ENCODE results near the gene MACO1. TPM values are rescaled to one million over a fixed set of nuclear protein-coding genes. Genes with fewer than 3 reads are reported as not detected.

Gene MACO1
- total RNA-seq, 1 experiment from 2014 or later, result 16.3 TPM

GRCh38 chr1:25467616-25468015 lies 36.9 kb downstream of the MACO1 start:
- Histone ChIP-seq H3K27ac (ENCODE audit: insufficient read length, low read depth, low read length) (no peak overlapping the region), H3K4me2 (ENCODE audit: insufficient read depth, insufficient read length, low read length) (no peak overlapping the region)

More at GRCh38 chr1:25467616-25468015, 36.9 kb downstream of the MACO1 start:
- H3K9me3 Mint-ChIP-seq, result no peaks in the 10 kb centered on the region
- no peak overlapping the region for H3K23ac ChIP-seq (ENCODE audit: insufficient read length, low read depth, low read length)
- H3K9ac ChIP-seq (ENCODE audit: extremely low read depth, insufficient read length, low read length), result no peak overlapping the region
- no peak overlapping the region for H2BK20ac ChIP-seq (ENCODE audit: low read depth, low read length, poor library complexity, severe bottlenecking)
- no peaks in the 10 kb centered on the region for H3K9me3 ChIP-seq (ENCODE audit: control insufficient read depth, low read depth, low read length)
- H2BK5ac ChIP-seq (ENCODE audit: insufficient read length, low read length), result no peak overlapping the region
- no peak overlapping the region for H3T11ph ChIP-seq (ENCODE audit: low read length)
- no peak for DNase-seq
- no peaks in the 10 kb centered on the region for H3K79me2 ChIP-seq (ENCODE audit: insufficient read depth, low read length)
- H3K4me3 Mint-ChIP-seq, result no peak overlapping the region
- H4K91ac ChIP-seq (ENCODE audit: insufficient read length, low read depth, low read length), result no peak overlapping the region
- no peak overlapping the region for H3K14ac ChIP-seq (ENCODE audit: insufficient read depth, low read length)
- no peak overlapping the region for H3K27ac Mint-ChIP-seq
- H3K27me3 Mint-ChIP-seq (ENCODE audit: low read depth), result no peaks in the 10 kb centered on the region
- no peak overlapping the region for H2BK15ac ChIP-seq (ENCODE audit: low read depth, low read length)
- no peak overlapping the region for H4K8ac ChIP-seq (replicated peaks; ENCODE audit: insufficient read length, low read depth, low read length)
- WGBS (ENCODE audit: extremely low coverage, insufficient read length, low lambda C conversion rate), result no CpG with 5 or more reads among the region's 1 CpG
- H3K23me2 ChIP-seq (ENCODE audit: insufficient read length, low read depth, low read length, poor library complexity, severe bottlenecking), result no peaks in the 10 kb centered on the region
- H2BK12ac ChIP-seq (ENCODE audit: insufficient read length, low read depth, low read length), result no peak overlapping the region
- no peak for TF ChIP-seq CTCF (conservative IDR thresholded peaks at IDR 0.05)
- H3K56ac ChIP-seq (ENCODE audit: insufficient read length, low read depth, low read length), result no peak overlapping the region
- peaks cover 0 to 5% (median 0%) of the 10 kb centered on the region in 3 experiments; a peak in 2 of 7 replicates for H3K36me3 Mint-ChIP-seq (ENCODE audit: insufficient read depth in 1 of 3, low read depth in 3 of 3)
- H3K4ac ChIP-seq (ENCODE audit: low read depth, low read length), result no peak overlapping the region
- no peak overlapping the region for H2AK5ac ChIP-seq (ENCODE audit: insufficient read length, low read length)
- no peaks in the 10 kb centered on the region for H3K4me1 ChIP-seq (ENCODE audit: insufficient read depth, low read length)
- no peaks in the 10 kb centered on the region for H4K20me1 ChIP-seq (ENCODE audit: control insufficient read depth, insufficient read depth, insufficient read length)
- no peak overlapping the region for H2AFZ ChIP-seq (ENCODE audit: low read length)
- H2BK120ac ChIP-seq (ENCODE audit: low read depth, low read length, poor library complexity, severe bottlenecking), result no peak overlapping the region
- no peak overlapping the region for H3K18ac ChIP-seq (ENCODE audit: insufficient read length, low read depth, low read length)
- H4K5ac ChIP-seq (ENCODE audit: insufficient read length, low read depth, low read length), result no peak overlapping the region
- H3K27me3 ChIP-seq (ENCODE audit: insufficient read depth, low read length), result no peaks in the 10 kb centered on the region
- no peaks in the 10 kb centered on the region for H3K79me1 ChIP-seq (ENCODE audit: insufficient read depth, low read depth, low read length, poor library complexity, severe bottlenecking)
- H3K4me1 Mint-ChIP-seq, result 0 out of 4 replicates have a peak, but pooled peaks cover 0 to 2% of the 10 kb centered on the region in 2 experiments
